Measurements from ENCODE around the gene ATG4B.
"Not testable (repeated sequence)": the region's sequence is repeated elsewhere in the genome, so short reads cannot be mapped to it uniquely, and the experiment has no call there.

ATG4B gene

DNA sequence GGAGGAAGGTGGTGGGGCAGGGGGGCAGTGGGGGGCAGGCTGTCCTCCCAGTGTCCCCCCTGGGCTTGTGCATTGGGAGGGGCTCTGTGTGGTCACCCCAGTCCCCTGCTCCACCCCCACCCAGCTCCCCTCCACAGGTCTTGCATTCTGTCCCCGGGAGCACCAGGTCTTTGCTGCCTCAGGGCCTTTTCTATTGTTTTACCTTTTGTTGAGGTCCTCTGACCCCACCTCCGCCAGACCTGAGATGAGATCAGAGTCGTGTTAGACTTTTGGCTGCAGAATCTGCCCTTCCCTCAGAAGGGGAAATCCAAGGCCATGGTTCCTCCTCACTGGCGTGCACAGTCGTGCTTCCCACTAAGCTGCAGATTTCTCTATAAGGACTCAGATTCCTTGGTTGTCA is 20.8 kb downstream of the ATG4B start:
- TF ChIP-seq POLR2AphosphoS5 (IDR thresholded peaks at IDR 0.05; ENCODE audit: low read depth, low read length) (no peak), POLR2A (IDR thresholded peaks at IDR 0.05; ENCODE audit: low read depth, low read length) (0 out of 2 replicates have a peak, but pooled peaks have one; percentile 7), TAF1 (IDR thresholded peaks at IDR 0.05; ENCODE audit: borderline replicate concordance, low read depth, low read length) (no peak)
- DNase-seq (ENCODE audit: insufficient read length) (no peak), FAIRE-seq (no peak)

DNA sequence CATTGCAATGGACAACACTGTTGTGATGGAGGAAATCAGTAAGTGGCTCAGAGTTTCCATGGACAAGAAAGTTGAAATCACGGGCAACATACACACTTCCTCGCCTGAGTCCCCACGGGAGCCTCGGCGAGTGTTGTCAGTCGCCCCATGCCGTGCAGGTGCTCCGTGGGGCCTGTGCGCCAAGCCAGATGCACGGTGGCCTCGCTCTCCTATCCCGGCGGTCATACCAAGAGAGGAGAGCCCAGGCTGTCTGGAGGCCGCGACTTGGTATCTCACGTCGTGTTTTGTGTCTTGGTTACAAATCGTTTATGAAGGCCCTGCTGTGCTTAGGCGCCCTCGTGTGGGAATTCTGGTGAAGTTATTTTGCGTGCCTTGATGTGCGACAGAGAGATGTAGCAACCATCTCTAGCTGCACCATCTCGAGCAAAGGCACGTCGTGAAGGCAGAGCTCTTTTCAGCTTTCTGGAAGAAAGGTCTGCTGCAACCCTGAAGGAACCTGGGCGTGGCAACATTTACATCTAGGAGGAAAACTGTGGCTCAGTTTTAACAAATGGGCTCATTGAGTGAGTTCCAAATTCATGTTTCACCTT is 21.8 kb downstream of the ATG4B start:
- DNase-seq (ENCODE audit: insufficient read length) (no peak), FAIRE-seq (peak; percentile 66)
- no peak for TF ChIP-seq POLR2A (IDR thresholded peaks at IDR 0.05; ENCODE audit: low read depth, low read length)
- no peak for TF ChIP-seq POLR2AphosphoS5 (IDR thresholded peaks at IDR 0.05; ENCODE audit: low read depth, low read length)
- no peak for TF ChIP-seq TAF1 (IDR thresholded peaks at IDR 0.05; ENCODE audit: borderline replicate concordance, low read depth, low read length)

DNA sequence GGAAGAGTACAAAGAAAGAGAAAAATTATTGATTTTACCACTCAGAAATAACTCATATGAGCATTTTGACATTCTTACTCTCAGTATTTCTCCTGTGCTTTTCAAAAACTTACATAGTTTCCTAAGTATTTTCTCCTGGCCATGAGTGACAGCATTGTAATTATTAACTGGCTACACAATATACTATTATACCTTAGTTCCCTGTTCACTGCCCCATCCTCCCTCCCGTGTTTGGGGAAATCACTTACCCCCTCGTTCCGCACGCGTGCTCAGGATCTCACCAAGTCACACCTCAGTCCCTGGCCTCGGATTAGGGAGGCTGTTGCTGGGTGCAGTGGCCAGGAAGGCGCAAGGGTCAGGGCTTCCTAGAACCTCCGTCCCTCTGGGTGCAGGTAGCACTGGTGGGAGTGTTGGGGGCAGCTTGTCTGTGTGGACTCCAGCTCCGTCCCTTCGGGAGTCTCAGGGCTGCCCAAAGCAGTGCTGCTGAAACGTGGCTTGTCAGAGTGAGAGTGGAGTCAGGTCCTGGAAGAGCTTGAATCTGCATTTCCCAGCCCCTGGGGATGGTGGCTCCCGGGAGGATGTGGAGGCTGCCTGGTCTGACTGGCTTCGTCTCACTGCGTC is 23.2 kb downstream of the ATG4B start:
- DNase-seq (ENCODE audit: insufficient read length) = no peak
- FAIRE-seq = no peak
- 0 out of 2 replicates have a peak, but pooled peaks have one; percentile 19 for TF ChIP-seq POLR2AphosphoS5 (IDR thresholded peaks at IDR 0.05; ENCODE audit: low read depth, low read length)
- no peak for TF ChIP-seq TAF1 (IDR thresholded peaks at IDR 0.05; ENCODE audit: borderline replicate concordance, low read depth, low read length)

DNA sequence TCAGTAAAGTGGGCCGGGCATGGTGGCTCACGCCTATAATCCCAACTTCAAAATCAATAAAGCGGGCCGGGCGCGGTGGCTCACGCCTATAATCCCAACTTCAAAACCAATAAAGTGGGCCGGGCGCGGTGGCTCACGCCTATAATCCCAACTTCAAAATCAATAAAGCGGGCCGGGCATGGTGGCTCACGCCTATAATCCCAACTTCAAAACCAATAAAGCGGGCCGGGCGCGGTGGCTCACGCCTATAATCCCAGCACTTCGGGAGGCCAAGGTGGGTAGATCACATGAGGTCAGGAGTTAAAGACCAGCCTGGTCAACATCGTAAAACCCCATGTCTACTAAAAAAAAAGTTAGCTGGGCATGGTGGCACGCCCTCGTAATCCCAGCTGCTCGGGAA is 25.2 kb downstream of the ATG4B start:
- not testable (repeated sequence) for DNase-seq (ENCODE audit: insufficient read length); FAIRE-seq

DNA sequence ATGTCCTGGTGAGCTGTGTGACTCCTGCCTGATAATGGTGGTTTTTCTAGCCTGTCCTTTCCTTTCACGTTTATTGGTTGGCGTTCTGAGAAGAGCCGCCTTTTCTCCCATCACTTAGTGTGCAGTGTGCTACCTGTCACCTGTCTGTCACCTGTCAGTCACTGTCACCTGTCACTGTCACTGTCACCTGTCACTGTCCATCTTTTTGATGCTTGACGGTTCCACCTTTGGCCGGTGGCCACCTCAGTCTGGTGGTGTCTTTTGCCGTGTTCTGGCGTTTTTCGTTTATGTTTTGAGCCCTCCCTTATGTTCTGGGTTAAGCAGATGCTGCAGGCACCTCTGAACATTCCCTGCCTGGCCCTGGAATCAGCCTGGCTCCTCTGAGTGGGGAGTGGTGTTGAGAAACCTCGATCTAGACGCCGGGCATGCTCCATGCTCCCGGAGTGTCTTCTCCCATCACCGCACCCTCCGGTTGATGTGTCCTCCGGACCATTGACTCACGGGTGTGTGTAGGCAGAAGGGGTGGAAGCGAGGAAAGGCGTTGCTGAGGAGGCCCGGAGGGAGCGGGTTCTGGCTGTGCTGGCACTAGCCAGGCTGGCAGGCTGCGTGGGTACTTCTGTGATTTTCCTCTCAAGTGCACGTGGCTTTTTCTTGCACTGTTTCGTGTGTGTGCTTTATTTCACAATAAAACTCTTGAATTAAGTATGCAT is 28.4 kb downstream of the ATG4B start:
- FAIRE-seq = no peak
- TF ChIP-seq TAF1 (IDR thresholded peaks at IDR 0.05; ENCODE audit: borderline replicate concordance, low read depth, low read length) = no peak
- TF ChIP-seq POLR2AphosphoS5 (IDR thresholded peaks at IDR 0.05; ENCODE audit: low read depth, low read length) = no peak
- TF ChIP-seq POLR2A (IDR thresholded peaks at IDR 0.05; ENCODE audit: low read depth, low read length) = no peak
- DNase-seq (ENCODE audit: insufficient read length) = no peak

DNA sequence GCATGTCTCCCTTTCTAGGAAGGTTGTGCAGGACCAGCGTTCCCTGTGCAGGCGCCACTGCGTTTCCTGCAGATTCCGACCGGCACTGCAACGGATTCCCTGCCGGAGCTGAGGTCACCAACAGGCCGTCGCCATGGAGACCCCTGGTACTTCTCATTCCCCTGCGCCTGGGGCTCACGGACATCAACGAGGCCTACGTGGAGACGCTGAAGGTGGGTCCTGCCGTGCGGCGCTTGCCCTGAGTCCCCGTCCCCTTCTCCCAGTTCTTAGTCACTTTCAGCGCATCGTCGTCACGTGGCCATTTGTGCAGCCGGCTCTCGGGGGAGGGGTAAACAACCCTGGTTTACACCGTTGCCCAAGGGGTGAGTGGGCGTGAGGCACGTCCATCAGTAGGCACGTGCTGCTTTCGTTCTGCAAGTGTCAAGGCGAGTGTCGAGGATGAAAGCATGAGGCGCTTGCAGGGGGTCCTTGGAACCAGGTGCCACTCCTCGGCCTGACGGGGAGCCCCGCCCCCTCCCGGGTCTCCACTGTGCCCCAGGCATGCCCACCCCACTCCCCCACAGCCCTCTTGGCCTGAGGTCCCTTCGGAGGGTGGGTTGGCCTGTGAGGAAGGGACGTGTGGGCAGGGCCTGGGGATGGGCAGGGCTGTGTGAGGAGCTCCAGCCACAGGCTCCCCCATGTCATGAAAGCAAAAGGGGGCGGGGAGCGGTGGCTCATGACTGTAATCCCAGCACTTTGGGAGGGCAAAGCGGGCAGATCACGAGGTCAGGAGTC is 29.3 kb downstream of the ATG4B start:
- FAIRE-seq (no peak), DNase-seq (ENCODE audit: insufficient read length) (no peak)
- TF ChIP-seq POLR2AphosphoS5 (IDR thresholded peaks at IDR 0.05; ENCODE audit: low read depth, low read length) (no peak), TAF1 (IDR thresholded peaks at IDR 0.05; ENCODE audit: borderline replicate concordance, low read depth, low read length) (no peak), POLR2A (IDR thresholded peaks at IDR 0.05; ENCODE audit: low read depth, low read length) (no peak)

DNA sequence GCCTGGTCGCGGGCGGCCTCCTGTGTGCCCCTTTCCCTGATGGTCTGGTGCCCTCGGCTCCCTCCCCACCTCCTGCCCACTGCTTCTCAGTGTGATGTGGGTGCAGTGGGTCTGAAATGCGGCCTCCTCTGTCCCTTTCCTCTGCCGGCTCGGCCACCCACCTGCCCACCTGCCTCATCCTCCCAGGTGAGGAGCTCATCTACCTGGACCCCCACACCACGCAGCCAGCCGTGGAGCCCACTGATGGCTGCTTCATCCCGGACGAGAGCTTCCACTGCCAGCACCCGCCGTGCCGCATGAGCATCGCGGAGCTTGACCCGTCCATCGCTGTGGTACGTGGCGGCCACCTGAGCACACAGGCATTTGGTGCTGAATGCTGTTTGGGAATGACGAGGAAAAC is 30.9 kb downstream of the ATG4B start:
- TF ChIP-seq TAF1 (IDR thresholded peaks at IDR 0.05; ENCODE audit: borderline replicate concordance, low read depth, low read length) = no peak
- TF ChIP-seq POLR2A (IDR thresholded peaks at IDR 0.05; ENCODE audit: low read depth, low read length) = no peak
- no peak for TF ChIP-seq POLR2AphosphoS5 (IDR thresholded peaks at IDR 0.05; ENCODE audit: low read depth, low read length)
- FAIRE-seq (no peak), DNase-seq (ENCODE audit: insufficient read length) (no peak)

DNA sequence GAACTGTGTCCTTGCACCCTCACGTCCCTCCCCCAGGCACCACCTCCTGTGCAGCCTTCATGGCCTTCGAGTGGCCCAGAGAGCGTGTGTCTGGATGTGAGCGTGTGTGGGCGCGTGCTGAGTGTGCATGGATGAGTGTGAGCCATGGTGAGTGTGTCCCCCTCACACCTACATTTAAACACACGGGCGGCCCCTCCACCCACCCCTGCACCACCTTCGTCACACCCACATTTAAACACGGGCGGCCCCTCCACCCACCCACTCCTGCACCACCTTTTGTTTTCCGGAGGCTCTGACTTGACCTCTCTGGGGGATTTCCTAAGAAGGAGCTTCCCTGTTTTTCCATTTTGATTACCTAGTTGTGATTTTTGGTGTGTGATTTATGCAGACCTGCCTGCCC is 31.3 kb downstream of the ATG4B start:
- TF ChIP-seq TAF1 (IDR thresholded peaks at IDR 0.05; ENCODE audit: borderline replicate concordance, low read depth, low read length) (no peak), POLR2A (IDR thresholded peaks at IDR 0.05; ENCODE audit: low read depth, low read length) (no peak), POLR2AphosphoS5 (IDR thresholded peaks at IDR 0.05; ENCODE audit: low read depth, low read length) (no peak)
- FAIRE-seq = no peak

DNA sequence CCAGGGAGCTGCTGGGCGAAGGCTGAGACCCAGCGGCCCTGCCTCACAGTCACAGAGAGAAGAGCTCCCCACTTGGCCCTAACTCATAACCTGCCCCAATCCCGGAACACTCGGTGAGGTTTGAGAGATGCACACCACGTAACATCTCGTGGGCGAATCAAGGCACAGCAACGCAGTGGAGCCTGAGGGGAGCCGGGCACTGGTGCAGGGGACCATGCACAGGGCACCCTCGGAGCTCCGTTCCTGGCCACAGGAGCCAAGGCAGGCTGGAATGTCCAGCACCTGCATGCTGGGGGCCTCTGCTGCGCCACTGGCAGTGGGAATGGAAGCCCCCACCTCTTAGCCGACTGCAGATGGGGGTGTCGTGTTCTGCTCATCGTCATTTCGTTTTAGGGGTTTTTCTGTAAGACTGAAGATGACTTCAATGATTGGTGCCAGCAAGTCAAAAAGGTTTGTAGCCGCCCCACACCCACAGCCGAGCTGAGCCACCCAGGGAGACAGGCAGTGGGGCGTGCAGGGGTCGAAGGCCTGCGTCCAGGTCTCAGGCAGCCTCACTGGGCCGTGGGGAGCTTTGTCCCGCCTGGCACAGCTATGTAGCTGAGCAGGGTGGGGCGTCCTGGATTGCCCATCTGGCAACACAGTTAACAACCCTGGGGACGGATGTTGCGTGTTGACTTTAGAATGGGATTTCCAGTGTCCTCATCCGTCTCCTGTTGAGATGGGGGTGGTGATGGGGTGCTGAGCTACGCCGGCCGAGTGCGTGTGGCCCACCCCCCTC is 33.0 kb downstream of the ATG4B start:
- no peak for DNase-seq (ENCODE audit: insufficient read length)
- no peak for TF ChIP-seq POLR2AphosphoS5 (IDR thresholded peaks at IDR 0.05; ENCODE audit: low read depth, low read length)
- no peak for TF ChIP-seq TAF1 (IDR thresholded peaks at IDR 0.05; ENCODE audit: borderline replicate concordance, low read depth, low read length)
- no peak for TF ChIP-seq POLR2A (IDR thresholded peaks at IDR 0.05; ENCODE audit: low read depth, low read length)
- FAIRE-seq = no peak

More for the DNA sequence above, 31.3 kb downstream of the ATG4B start:
- no peak for DNase-seq (ENCODE audit: insufficient read length)

DNA sequence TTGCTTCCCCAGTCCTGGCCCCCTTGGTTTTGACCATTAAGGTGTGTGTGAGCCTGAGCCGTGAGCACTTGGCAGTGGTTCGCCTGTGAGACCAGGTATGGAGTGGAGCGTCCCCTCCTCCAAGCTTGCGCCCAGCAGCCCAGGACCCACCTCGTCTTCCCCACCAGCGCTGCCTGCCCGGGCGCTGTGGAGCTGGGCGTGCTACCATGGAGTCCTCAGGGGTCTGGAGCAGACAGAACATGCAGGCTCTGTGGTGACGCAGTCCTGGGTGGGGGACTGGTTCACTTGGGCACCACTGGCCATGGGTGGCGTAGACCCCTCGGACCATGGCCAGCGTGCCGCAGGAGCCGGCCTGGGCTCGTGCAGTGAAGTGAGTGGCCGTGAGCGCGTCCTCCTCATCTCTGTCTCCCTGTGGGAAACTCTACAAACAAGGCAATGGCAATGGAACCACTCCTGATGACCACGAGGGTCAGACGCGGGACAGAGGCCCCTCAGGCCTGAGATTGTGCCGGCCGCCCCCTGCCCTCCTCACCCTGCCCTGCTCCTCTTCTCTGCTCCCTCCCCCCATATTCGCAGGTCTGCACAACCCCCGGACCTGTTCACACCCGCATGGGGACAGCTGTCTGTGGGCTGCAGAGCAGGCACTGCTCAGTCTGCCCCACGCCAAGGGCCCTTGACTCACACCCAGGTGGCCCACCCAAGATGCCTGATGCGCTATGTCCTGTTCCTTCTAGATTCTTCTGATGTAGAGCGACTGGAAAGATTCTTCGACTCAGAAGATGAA is 34.2 kb downstream of the ATG4B start:
- FAIRE-seq (no peak), DNase-seq (ENCODE audit: insufficient read length) (no peak)
- no peak for TF ChIP-seq TAF1 (IDR thresholded peaks at IDR 0.05; ENCODE audit: borderline replicate concordance, low read depth, low read length)

All from GM12892 (cell line).